Myocyte (in vitro differentiated cells): ENCODE measurements around the gene PARVA. TPM values are rescaled to one million over a fixed set of nuclear protein-coding genes. Genes with fewer than 3 reads are reported as not detected.

Source experiments
- DNase-seq: peaks from one replicate; pipeline ENCODE4 v3.0.0-alpha.2; 2012; ENCODE audit warnings: low read depth
- total RNA-seq: library from RNA; depleted of rRNA; stranded (reverse); fragments of >200 nt; gene quantifications from 2 replicates; pipeline ENCODE4 v1.2.3, GENCODE V29; 2014

The PARVA gene
- total RNA-seq, 1 donor from 2014 or later, result 70.5 TPM

GRCh38 chr11:12376259-12377081 lies 901 bp upstream of the PARVA start:
- DNase-seq, result peak; percentile 88

- peak; percentile 87 for DNase-seq
Measured at GRCh38 chr11:12377824-12378593, 638 bp downstream of the PARVA start.

GRCh38 chr11:12380565-12381325 lies 3.4 kb downstream of the PARVA start:
- DNase-seq, result peak; percentile 22

- DNase-seq, result no peak
Measured at GRCh38 chr11:12381875-12382274, 4.5 kb downstream of the PARVA start.

- no peak for DNase-seq
Measured at GRCh38 chr11:12382451-12382850, 5.1 kb downstream of the PARVA start.

GRCh38 chr11:12386309-12386708 lies 8.9 kb downstream of the PARVA start:
- DNase-seq, result no peak

GRCh38 chr11:12386745-12387144 lies 9.4 kb downstream of the PARVA start:
- DNase-seq, result no peak

GRCh38 chr11:12388173-12388572 lies 10.8 kb downstream of the PARVA start:
- DNase-seq, result no peak

- DNase-seq, result no peak
Measured at GRCh38 chr11:12388939-12389670, 11.7 kb downstream of the PARVA start.

GRCh38 chr11:12389676-12390657 lies 12.6 kb downstream of the PARVA start:
- no peak for DNase-seq

- DNase-seq, result peak; percentile 76
Measured at GRCh38 chr11:12390687-12391110, 13.3 kb downstream of the PARVA start.

GRCh38 chr11:12392672-12393071 lies 15.3 kb downstream of the PARVA start:
- DNase-seq, result no peak

GRCh38 chr11:12393691-12394090 lies 16.3 kb downstream of the PARVA start:
- DNase-seq, result no peak

- DNase-seq, result no peak
Measured at GRCh38 chr11:12394601-12395000, 17.2 kb downstream of the PARVA start.

GRCh38 chr11:12395333-12395732 lies 18.0 kb downstream of the PARVA start:
- no peak for DNase-seq

GRCh38 chr11:12397931-12398334 lies 20.6 kb downstream of the PARVA start:
- DNase-seq, result peak; percentile 99

GRCh38 chr11:12399355-12399754 lies 22.0 kb downstream of the PARVA start:
- DNase-seq, result no peak

- DNase-seq, result no peak
Measured at GRCh38 chr11:12402025-12402424, 24.7 kb downstream of the PARVA start.

- DNase-seq, result no peak
Measured at GRCh38 chr11:12402691-12403120, 25.3 kb downstream of the PARVA start.
